SK-N-SH (cell line): ENCODE results near the gene SCGB3A1.

ENCODE experiments used
- CTCF ChIP-seq: fragments of 200-600 bp; sonication (generic); IDR thresholded peaks from 2 replicates; pipeline ENCODE4 v1.6.1; 2017; ENCODE audit warnings: antibody characterized with exemption, mild to moderate bottlenecking, moderate library complexity
- FOSL2 ChIP-seq: IDR thresholded peaks from 2 replicates; pipeline ENCODE4 v1.4.0; 2012; ENCODE audit warnings: low read depth, mild to moderate bottlenecking, moderate library complexity, borderline replicate concordance
- GABPA ChIP-seq: IDR thresholded peaks from 2 replicates; pipeline ENCODE4 v1.4.0; 2012; ENCODE audit warnings: low read depth, mild to moderate bottlenecking
- MAX ChIP-seq: IDR thresholded peaks from 2 replicates; pipeline ENCODE4 v1.4.0; 2012; ENCODE audit warnings: low read depth
- MEF2A ChIP-seq: IDR thresholded peaks from 2 replicates; pipeline ENCODE4 v1.4.0; 2012; ENCODE audit warnings: low read depth, borderline replicate concordance
- NFIC ChIP-seq: IDR thresholded peaks from 2 replicates; pipeline ENCODE4 v1.4.0; 2012; ENCODE audit warnings: borderline replicate concordance
- PBX3 ChIP-seq: IDR thresholded peaks from 2 replicates; pipeline ENCODE4; 2012
- RAD21 ChIP-seq: IDR thresholded peaks from 2 replicates; pipeline ENCODE4 v1.6.1; 2012; ENCODE audit warnings: mild to moderate bottlenecking, low read length
- REST ChIP-seq: IDR thresholded peaks from 2 replicates; pipeline ENCODE4 v1.6.1; 2012; ENCODE audit warnings: mild to moderate bottlenecking, low read depth, low read length, moderate library complexity
- RXRA ChIP-seq: IDR thresholded peaks from 2 replicates; pipeline ENCODE4 v1.4.0; 2012; ENCODE audit warnings: low read depth, mild to moderate bottlenecking, borderline replicate concordance
- SIN3A ChIP-seq: IDR thresholded peaks from 2 replicates; pipeline ENCODE4 v1.6.1; 2012; ENCODE audit warnings: low read depth, mild to moderate bottlenecking, low read length, moderate library complexity, borderline replicate concordance
- SMC3 ChIP-seq: IDR thresholded peaks from 2 replicates; pipeline ENCODE4 v1.6.1; 2012; ENCODE audit warnings: low read depth, low read length, improper control_type of control experiment
- TAF1 ChIP-seq: IDR thresholded peaks from 2 replicates; pipeline ENCODE4 v1.6.1; 2012; ENCODE audit warnings: low read depth, mild to moderate bottlenecking, low read length, moderate library complexity, borderline replicate concordance
- USF1 ChIP-seq: IDR thresholded peaks from 2 replicates; pipeline ENCODE4 v1.4.0; 2012; ENCODE audit warnings: low read depth, borderline replicate concordance

- TF ChIP-seq MEF2A, result no peak
- TF ChIP-seq CTCF, result no peak
- TF ChIP-seq SMC3, result no peak
- TF ChIP-seq REST, result no peak
- TF ChIP-seq NFIC, result no peak
- TF ChIP-seq GABPA, result no peak
- no peak for TF ChIP-seq TAF1
- TF ChIP-seq FOSL2, result no peak
- TF ChIP-seq USF1, result no peak
- TF ChIP-seq MAX, result no peak
- no peak for TF ChIP-seq RXRA
- TF ChIP-seq SIN3A, result no peak
- no peak for TF ChIP-seq RAD21
- no peak for TF ChIP-seq PBX3
These were observed 36.3 kb upstream of the SCGB3A1 start for GRCh38 chr5:180627386-180628120.
